ENCODE measurements around the gene ARID1B. TPM values are rescaled to one million over a fixed set of nuclear protein-coding genes. Genes with fewer than 3 reads are reported as not detected.

The ARID1B gene
- total and polyA plus RNA-seq, 9 of the 15 experiments (the other 6 are each of a cell fraction or from before 2014, with no cell fraction given) = 12.5 to 50.5 (median 25.8) TPM

- TF ChIP-seq YY1 (IDR thresholded peaks at IDR 0.05; ENCODE audit: borderline replicate concordance in 1 of 3, control insufficient read depth in 1 of 3, extremely low read depth in 1 of 3, insufficient read depth in 3 of 3, insufficient read length in 1 of 3, insufficient replicate concordance in 2 of 3, low read depth in 1 of 3, low read length in 2 of 3) = peak in 1 of 3 experiments; percentile 20
- TF ChIP-seq BRD4 (IDR thresholded peaks at IDR 0.05) = no peak
- TF ChIP-seq MYNN (IDR thresholded peaks at IDR 0.05) = no peak
- no peak for TF ChIP-seq MYNN (CRISPR knock-in tag; IDR thresholded peaks at IDR 0.05)
- no peak for TF ChIP-seq ZNF76 (CRISPR knock-in tag; IDR thresholded peaks at IDR 0.05; ENCODE audit: borderline replicate concordance)
- no peak for TF ChIP-seq ERF (CRISPR knock-in tag; IDR thresholded peaks at IDR 0.05)
- TF ChIP-seq E2F8 (IDR thresholded peaks at IDR 0.05; ENCODE audit: low read depth, partially characterized antibody) = no peak
Measured at GRCh38 chr6:157019733-157020132, 242.6 kb downstream of the ARID1B start (continued).

GRCh38 chr6:157020398-157020797 is 243.2 kb downstream of the ARID1B start:
- no peaks in the 10 kb centered on the region for H3K27me3 ChIP-seq (ENCODE audit: control insufficient read depth in 2 of 2, insufficient read depth in 2 of 2, low read length in 2 of 2)
- BruUV-seq (replicated peaks) = no TSS peak
- 7% methylated on average over 4 of the region's 4 CpGs for WGBS (ENCODE audit: insufficient coverage, low coverage, missing lambda C conversion rate)
- intact Hi-C loops (cut with micrococcal nuclease) = loop anchor here (5.0 to 10.0 kb wide), 3 partner anchors 143 to 458 kb away; no protein-coding TSS in a partner anchor
- peaks cover 5% of the 10 kb centered on the region for H3K9me1 ChIP-seq (ENCODE audit: control insufficient read depth, insufficient read depth, low read length)
- H3K4me3 ChIP-seq = peak overlapping the region; percentile 74
- ATAC-seq = no peak
- H3K4me2 ChIP-seq (ENCODE audit: insufficient read depth, low read length) = peak overlapping the region; percentile 89
- in situ Hi-C loops (cut with MboI) = no loop called here
- DNase-seq (ENCODE audit: extremely low read depth in 1 of 4, low spot score in 3 of 4) = peak in 1 of 4 experiments; percentile 27
- POLR2A ChIA-PET = interaction anchor here (0.6 to 2.9 kb wide), 11 partner anchors 9 to 1681 kb away, joined by 3 to 13 read pairs (median 4); no protein-coding TSS in a partner anchor
- H3K9ac ChIP-seq (ENCODE audit: insufficient read depth in 1 of 2, low read depth in 2 of 2, low read length in 2 of 2) = peak overlapping the region in 1 of 2 experiments; percentile 93; a peak in 3 of 4 replicates
- H3K9me3 ChIP-seq (replicated peaks; ENCODE audit: control insufficient read depth, insufficient read depth, low read depth, low read length) = peaks cover 3% of the 10 kb centered on the region; the same call in 1 of the 2 replicates
- peak overlapping the region; percentile 96 for H2AFZ ChIP-seq (ENCODE audit: low read depth, low read length)
- peak overlapping the region; percentile 98; the same call in 2 of the 3 replicates for H3K27ac ChIP-seq (ENCODE audit: extremely low read depth, low read depth, low read length)
- peaks cover 83% of the 10 kb centered on the region for H3K79me2 ChIP-seq (ENCODE audit: control insufficient read depth, insufficient read depth, low read length)
- CTCF ChIA-PET (ENCODE audit: low intra/inter-chr PET ratio) = no interaction called here
- no peaks in the 10 kb centered on the region for H3K36me3 ChIP-seq (ENCODE audit: control insufficient read depth, insufficient read depth, low read length)
- peaks cover 19 to 25% of the 10 kb centered on the region in 2 experiments for H3K4me1 ChIP-seq (replicated peaks in 1 of 2; ENCODE audit: control insufficient read depth in 2 of 2, insufficient read depth in 2 of 2, low read length in 2 of 2)
- peaks cover 4% of the 10 kb centered on the region; the same call in 1 of the 2 replicates for H4K20me1 ChIP-seq (replicated peaks; ENCODE audit: control insufficient read depth, insufficient read depth, low read length)
- no peak for FAIRE-seq
- TF ChIP-seq, protein P1, sequence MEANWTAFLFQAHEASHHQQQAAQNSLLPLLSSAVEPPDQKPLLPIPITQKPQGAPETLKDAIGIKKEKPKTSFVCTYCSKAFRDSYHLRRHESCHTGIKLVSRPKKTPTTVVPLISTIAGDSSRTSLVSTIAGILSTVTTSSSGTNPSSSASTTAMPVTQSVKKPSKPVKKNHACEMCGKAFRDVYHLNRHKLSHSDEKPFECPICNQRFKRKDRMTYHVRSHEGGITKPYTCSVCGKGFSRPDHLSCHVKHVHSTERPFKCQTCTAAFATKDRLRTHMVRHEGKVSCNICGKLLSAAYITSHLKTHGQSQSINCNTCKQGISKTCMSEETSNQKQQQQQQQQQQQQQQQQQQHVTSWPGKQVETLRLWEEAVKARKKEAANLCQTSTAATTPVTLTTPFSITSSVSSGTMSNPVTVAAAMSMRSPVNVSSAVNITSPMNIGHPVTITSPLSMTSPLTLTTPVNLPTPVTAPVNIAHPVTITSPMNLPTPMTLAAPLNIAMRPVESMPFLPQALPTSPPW (CRISPR knock-in tag; IDR thresholded peaks at IDR 0.05) = no peak
- no peak for TF ChIP-seq ARID3A (IDR thresholded peaks at IDR 0.05; ENCODE audit: borderline replicate concordance, low read depth, low read length)
- peak; percentile 43; the same call in 1 of the 2 replicates for TF ChIP-seq ADNP (tag; IDR thresholded peaks at IDR 0.05)
- no peak for TF ChIP-seq FOXP4 (CRISPR knock-in tag; IDR thresholded peaks at IDR 0.05; ENCODE audit: borderline replicate concordance)
